GM23338 (cell line): Measurements from ENCODE around the gene MYLK3. TPM values are rescaled to one million over a fixed set of nuclear protein-coding genes. Genes with fewer than 3 reads are reported as not detected.

Experiments
- ATAC-seq: fragments of 200-7000 bp; cut with Tn5 transposase; 3 replicates; pipeline ENCODE4 v1.9.1; 2020
- DNase-seq: peaks from one replicate; pipeline ENCODE4 v3.0.0-alpha.2; 2015; ENCODE audit warnings: low spot score
- H2AFZ ChIP-seq: fragments of 200-600 bp; sonication (generic); 2 replicates; pipeline ENCODE4 v1.8.0; 2016; ENCODE audit warnings: antibody characterized with exemption, mild to moderate bottlenecking, moderate library complexity
- H3F3A ChIP-seq: fragments of 200-600 bp; sonication (generic); replicated peaks from 2 replicates; pipeline ENCODE4 v1.8.0; 2017; ENCODE audit warnings: antibody characterized with exemption, mixed run types, low read depth
- H3K27ac ChIP-seq: fragments of 200-600 bp; sonication (generic); 2 replicates; pipeline ENCODE4 v1.6.1; 2016; ENCODE audit warnings: low read depth
- H3K27me3 ChIP-seq: fragments of 200-600 bp; sonication (generic); 2 replicates; pipeline ENCODE4 v1.8.0; 2016; ENCODE audit warnings: mild to moderate bottlenecking, mixed run types, moderate library complexity; ENCODE audit not compliant: insufficient read depth
- H3K36me3 ChIP-seq: fragments of 200-600 bp; sonication (generic); 2 replicates; pipeline ENCODE4 v1.8.0; 2016; ENCODE audit warnings: mild to moderate bottlenecking; ENCODE audit not compliant: insufficient read depth
- H3K4me1 ChIP-seq: fragments of 200-600 bp; sonication (generic); 2 replicates; pipeline ENCODE4 v1.8.0; 2016; ENCODE audit warnings: mild to moderate bottlenecking, moderate library complexity; ENCODE audit not compliant: insufficient read depth
- H3K4me2 ChIP-seq: fragments of 200-600 bp; sonication (generic); 2 replicates; pipeline ENCODE4 v1.7.1; 2017; ENCODE audit warnings: mixed run types
- H3K4me3 ChIP-seq: fragments of 200-600 bp; sonication (generic); 2 replicates; pipeline ENCODE4 v1.6.1; 2016; ENCODE audit warnings: mixed run types
- H3K79me2 ChIP-seq: fragments of 200-600 bp; sonication (generic); replicated peaks from 2 replicates; pipeline ENCODE4 v1.8.0; 2017; ENCODE audit warnings: mild to moderate bottlenecking; ENCODE audit not compliant: insufficient read depth
- H3K9me2 ChIP-seq: fragments of 200-600 bp; sonication (generic); 2 replicates; pipeline ENCODE4 v1.8.0; 2017; ENCODE audit not compliant: insufficient read depth
- H4K20me1 ChIP-seq: fragments of 200-600 bp; sonication (generic); replicated peaks from 2 replicates; pipeline ENCODE4 v1.8.0; 2017; ENCODE audit warnings: mild to moderate bottlenecking; ENCODE audit not compliant: insufficient read depth
- H3K27ac Mint-ChIP-seq: 2 replicates; pipeline ENCODE4 v1.8.0; 2020; ENCODE audit warnings: inconsistent platforms, mild to moderate bottlenecking, moderate library complexity, mixed read lengths
- H3K27me3 Mint-ChIP-seq: 3 replicates; pipeline ENCODE4 v1.8.0; 2022; ENCODE audit warnings: low read depth, mild to moderate bottlenecking, moderate library complexity, mixed read lengths, inconsistent platforms; ENCODE audit not compliant: insufficient read depth, poor library complexity
- H3K36me3 Mint-ChIP-seq: 3 replicates; pipeline ENCODE4 v1.8.0; 2021; ENCODE audit warnings: low read depth, mild to moderate bottlenecking, inconsistent platforms, moderate library complexity, mixed read lengths
- H3K4me1 Mint-ChIP-seq: 3 replicates; pipeline ENCODE4 v1.8.0; 2020; ENCODE audit warnings: mild to moderate bottlenecking, inconsistent platforms, mixed read lengths
- H3K4me3 Mint-ChIP-seq: 3 replicates; pipeline ENCODE4 v1.8.0; 2021; ENCODE audit warnings: moderate library complexity, mild to moderate bottlenecking, inconsistent platforms, mixed read lengths
- H3K9me3 Mint-ChIP-seq: 3 replicates; pipeline ENCODE4 v1.8.0; 2020; ENCODE audit warnings: moderate library complexity, mild to moderate bottlenecking, inconsistent platforms, mixed read lengths
- CREB1 ChIP-seq: fragments of 250-450 bp; sonication (Bioruptor Pico); IDR thresholded peaks from 2 replicates; pipeline ENCODE4 v1.5.0; 2020; ENCODE audit warnings: low read depth, mild to moderate bottlenecking, moderate library complexity
- EZH2 ChIP-seq: fragments of 200-600 bp; sonication (generic); IDR thresholded peaks from one replicate; pipeline ENCODE4 v1.8.0; 2017; ENCODE audit warnings: antibody characterized with exemption, mild to moderate bottlenecking, low read depth; ENCODE audit not compliant: unreplicated experiment
- EZH2phosphoT487 ChIP-seq: fragments of 200-600 bp; sonication (generic); IDR thresholded peaks from one replicate; pipeline ENCODE4 v1.8.1; 2018; ENCODE audit warnings: antibody characterized with exemption; ENCODE audit not compliant: unreplicated experiment
- JUNB ChIP-seq: IDR thresholded peaks from one replicate; pipeline ENCODE4 v1.6.1; 2016; ENCODE audit warnings: antibody characterized with exemption; ENCODE audit not compliant: unreplicated experiment
- NANOG ChIP-seq: IDR thresholded peaks from 2 replicates; pipeline ENCODE4 v1.6.1; 2016; ENCODE audit warnings: antibody characterized with exemption, borderline replicate concordance
- POLR2AphosphoS5 ChIP-seq: IDR thresholded peaks from 2 replicates; pipeline ENCODE4 v1.6.1; 2016; ENCODE audit warnings: antibody characterized with exemption, low read depth
- REST ChIP-seq: IDR thresholded peaks from one replicate; pipeline ENCODE4 v1.6.1; 2018; ENCODE audit warnings: antibody characterized with exemption; ENCODE audit not compliant: unreplicated experiment
- STAT1 ChIP-seq: IDR thresholded peaks from one replicate; pipeline ENCODE4 v1.6.1; 2016; ENCODE audit warnings: antibody characterized with exemption; ENCODE audit not compliant: unreplicated experiment
- ZNF114 ChIP-seq: fragments of 250-450 bp; sonication (Bioruptor Pico); IDR thresholded peaks from 2 replicates; pipeline ENCODE4 v1.5.0; 2020; ENCODE audit warnings: mild to moderate bottlenecking, moderate library complexity
- ZNF331 ChIP-seq: fragments of 250-450 bp; sonication (Bioruptor Pico); IDR thresholded peaks from 2 replicates; pipeline ENCODE4 v1.5.0; 2020; ENCODE audit warnings: low read depth, mild to moderate bottlenecking, moderate library complexity
- ZNF462 ChIP-seq: fragments of 250-450 bp; sonication (Bioruptor Pico); IDR thresholded peaks from 2 replicates; pipeline ENCODE4 v1.5.0; 2020; ENCODE audit warnings: mild to moderate bottlenecking, moderate library complexity
- polyA plus RNA-seq: library from polyadenylated mRNA; unstranded; fragments of >200 nt; fragmentation: Nextera tagmentation; extraction: Ambion mirVana; gene quantifications from 2 replicates; pipeline ENCODE4 v1.2.1, GENCODE V29; 2016
- total RNA-seq: library from RNA; depleted of rRNA; stranded (reverse); fragments of >200 nt; shearing (Covaris generic); gene quantifications from 2 replicates; pipeline ENCODE4 v1.2.3, GENCODE V29; 2014
- TF ChIP-seq, protein P1 (sequence below), 2 experiments: fragments of 200-600 bp in 1 of 2; sonication (generic) in 1 of 2; conservative IDR thresholded peaks; 2 replicates each; pipeline versions ENCODE4 v1.5.1 to v1.6.1; 2016 to 2017; ENCODE audit warnings: antibody characterized with exemption in 2 of 2, low read depth in 2 of 2, mild to moderate bottlenecking in 2 of 2, moderate library complexity in 1 of 2
- TF ChIP-seq, protein P2 (sequence below): IDR thresholded peaks from 2 replicates; pipeline ENCODE4 v1.6.1; 2016; ENCODE audit warnings: antibody characterized with exemption

Gene MYLK3
- total and polyA plus RNA-seq, 2 experiments from 2014 or later = 0.18 to 0.63 TPM

GRCh38 chr16:46736695-46737094 lies 11.4 kb downstream of the MYLK3 start:
- no peaks in the 10 kb centered on the region for H4K20me1 ChIP-seq
- no peak overlapping the region for H3K4me3 Mint-ChIP-seq
- H3K27ac ChIP-seq = no peak overlapping the region
- peaks cover 10% of the 10 kb centered on the region for H3K27me3 Mint-ChIP-seq
- H2AFZ ChIP-seq = no peak overlapping the region
- no peaks in the 10 kb centered on the region for H3K36me3 ChIP-seq
- H3K4me1 Mint-ChIP-seq = no peaks in the 10 kb centered on the region; the same call in 2 of the 3 replicates
- no peaks in the 10 kb centered on the region for H3K79me2 ChIP-seq
- TF ChIP-seq ZNF114 (CRISPR knock-in tag) (no peak), EZH2phosphoT487 (no peak), NANOG (no peak), CREB1 (CRISPR knock-in tag) (no peak), REST (no peak), STAT1 (no peak), EZH2 (no peak), POLR2AphosphoS5 (no peak), JUNB (no peak), ZNF462 (no peak), ZNF331 (CRISPR knock-in tag) (no peak)
- TF ChIP-seq, protein P1, sequence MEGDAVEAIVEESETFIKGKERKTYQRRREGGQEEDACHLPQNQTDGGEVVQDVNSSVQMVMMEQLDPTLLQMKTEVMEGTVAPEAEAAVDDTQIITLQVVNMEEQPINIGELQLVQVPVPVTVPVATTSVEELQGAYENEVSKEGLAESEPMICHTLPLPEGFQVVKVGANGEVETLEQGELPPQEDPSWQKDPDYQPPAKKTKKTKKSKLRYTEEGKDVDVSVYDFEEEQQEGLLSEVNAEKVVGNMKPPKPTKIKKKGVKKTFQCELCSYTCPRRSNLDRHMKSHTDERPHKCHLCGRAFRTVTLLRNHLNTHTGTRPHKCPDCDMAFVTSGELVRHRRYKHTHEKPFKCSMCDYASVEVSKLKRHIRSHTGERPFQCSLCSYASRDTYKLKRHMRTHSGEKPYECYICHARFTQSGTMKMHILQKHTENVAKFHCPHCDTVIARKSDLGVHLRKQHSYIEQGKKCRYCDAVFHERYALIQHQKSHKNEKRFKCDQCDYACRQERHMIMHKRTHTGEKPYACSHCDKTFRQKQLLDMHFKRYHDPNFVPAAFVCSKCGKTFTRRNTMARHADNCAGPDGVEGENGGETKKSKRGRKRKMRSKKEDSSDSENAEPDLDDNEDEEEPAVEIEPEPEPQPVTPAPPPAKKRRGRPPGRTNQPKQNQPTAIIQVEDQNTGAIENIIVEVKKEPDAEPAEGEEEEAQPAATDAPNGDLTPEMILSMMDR (conservative IDR thresholded peaks at IDR 0.05; ENCODE audit: low read depth in 2 of 2) = no peak
- TF ChIP-seq, protein P2, sequence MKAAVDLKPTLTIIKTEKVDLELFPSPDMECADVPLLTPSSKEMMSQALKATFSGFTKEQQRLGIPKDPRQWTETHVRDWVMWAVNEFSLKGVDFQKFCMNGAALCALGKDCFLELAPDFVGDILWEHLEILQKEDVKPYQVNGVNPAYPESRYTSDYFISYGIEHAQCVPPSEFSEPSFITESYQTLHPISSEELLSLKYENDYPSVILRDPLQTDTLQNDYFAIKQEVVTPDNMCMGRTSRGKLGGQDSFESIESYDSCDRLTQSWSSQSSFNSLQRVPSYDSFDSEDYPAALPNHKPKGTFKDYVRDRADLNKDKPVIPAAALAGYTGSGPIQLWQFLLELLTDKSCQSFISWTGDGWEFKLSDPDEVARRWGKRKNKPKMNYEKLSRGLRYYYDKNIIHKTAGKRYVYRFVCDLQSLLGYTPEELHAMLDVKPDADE = no peak
- no peak overlapping the region for H3K4me2 ChIP-seq
- no peaks in the 10 kb centered on the region for H3K36me3 Mint-ChIP-seq
- H3K27ac Mint-ChIP-seq = no peak overlapping the region
- H3F3A ChIP-seq = no peaks in the 10 kb centered on the region
- ATAC-seq = peak; percentile 53; the same call in 2 of the 3 replicates
- DNase-seq = no peak
- no peaks in the 10 kb centered on the region; the same call in 2 of the 3 replicates for H3K9me3 Mint-ChIP-seq
- H3K9me2 ChIP-seq = no peaks in the 10 kb centered on the region
- no peak overlapping the region for H3K4me3 ChIP-seq
- no peaks in the 10 kb centered on the region for H3K27me3 ChIP-seq
- no peaks in the 10 kb centered on the region for H3K4me1 ChIP-seq
